ENCODE measurements around the gene PAIP2.

The PAIP2 gene

GRCh38 chr5:139298242-139298641 lies 43.4 kb upstream of the PAIP2 start:
- no peak for TF ChIP-seq FOXP2 (optimal IDR thresholded peaks at IDR 0.05; ENCODE audit: borderline replicate concordance, extremely low read depth, extremely low read length, insufficient read depth)
- TF ChIP-seq, protein P1, sequence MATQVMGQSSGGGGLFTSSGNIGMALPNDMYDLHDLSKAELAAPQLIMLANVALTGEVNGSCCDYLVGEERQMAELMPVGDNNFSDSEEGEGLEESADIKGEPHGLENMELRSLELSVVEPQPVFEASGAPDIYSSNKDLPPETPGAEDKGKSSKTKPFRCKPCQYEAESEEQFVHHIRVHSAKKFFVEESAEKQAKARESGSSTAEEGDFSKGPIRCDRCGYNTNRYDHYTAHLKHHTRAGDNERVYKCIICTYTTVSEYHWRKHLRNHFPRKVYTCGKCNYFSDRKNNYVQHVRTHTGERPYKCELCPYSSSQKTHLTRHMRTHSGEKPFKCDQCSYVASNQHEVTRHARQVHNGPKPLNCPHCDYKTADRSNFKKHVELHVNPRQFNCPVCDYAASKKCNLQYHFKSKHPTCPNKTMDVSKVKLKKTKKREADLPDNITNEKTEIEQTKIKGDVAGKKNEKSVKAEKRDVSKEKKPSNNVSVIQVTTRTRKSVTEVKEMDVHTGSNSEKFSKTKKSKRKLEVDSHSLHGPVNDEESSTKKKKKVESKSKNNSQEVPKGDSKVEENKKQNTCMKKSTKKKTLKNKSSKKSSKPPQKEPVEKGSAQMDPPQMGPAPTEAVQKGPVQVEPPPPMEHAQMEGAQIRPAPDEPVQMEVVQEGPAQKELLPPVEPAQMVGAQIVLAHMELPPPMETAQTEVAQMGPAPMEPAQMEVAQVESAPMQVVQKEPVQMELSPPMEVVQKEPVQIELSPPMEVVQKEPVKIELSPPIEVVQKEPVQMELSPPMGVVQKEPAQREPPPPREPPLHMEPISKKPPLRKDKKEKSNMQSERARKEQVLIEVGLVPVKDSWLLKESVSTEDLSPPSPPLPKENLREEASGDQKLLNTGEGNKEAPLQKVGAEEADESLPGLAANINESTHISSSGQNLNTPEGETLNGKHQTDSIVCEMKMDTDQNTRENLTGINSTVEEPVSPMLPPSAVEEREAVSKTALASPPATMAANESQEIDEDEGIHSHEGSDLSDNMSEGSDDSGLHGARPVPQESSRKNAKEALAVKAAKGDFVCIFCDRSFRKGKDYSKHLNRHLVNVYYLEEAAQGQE (IDR thresholded peaks at IDR 0.05; ENCODE audit: insufficient read depth in 1 of 2, low read depth in 2 of 2, low read length in 2 of 2), result no peak

- TF ChIP-seq FOXP2 (optimal IDR thresholded peaks at IDR 0.05; ENCODE audit: borderline replicate concordance, extremely low read depth, extremely low read length, insufficient read depth), result no peak
- no peak for TF ChIP-seq SIN3A (IDR thresholded peaks at IDR 0.05; ENCODE audit: borderline replicate concordance, insufficient read depth, low read length)
- TF ChIP-seq, protein P1 (IDR thresholded peaks at IDR 0.05; ENCODE audit: insufficient read depth in 1 of 2, low read depth in 2 of 2, low read length in 2 of 2), result no peak
- no peak for TF ChIP-seq POLR2AphosphoS5 (IDR thresholded peaks at IDR 0.05; ENCODE audit: low read depth, low read length)
These were observed 42.2 kb upstream of the PAIP2 start for GRCh38 chr5:139299486-139299885.

DNA sequence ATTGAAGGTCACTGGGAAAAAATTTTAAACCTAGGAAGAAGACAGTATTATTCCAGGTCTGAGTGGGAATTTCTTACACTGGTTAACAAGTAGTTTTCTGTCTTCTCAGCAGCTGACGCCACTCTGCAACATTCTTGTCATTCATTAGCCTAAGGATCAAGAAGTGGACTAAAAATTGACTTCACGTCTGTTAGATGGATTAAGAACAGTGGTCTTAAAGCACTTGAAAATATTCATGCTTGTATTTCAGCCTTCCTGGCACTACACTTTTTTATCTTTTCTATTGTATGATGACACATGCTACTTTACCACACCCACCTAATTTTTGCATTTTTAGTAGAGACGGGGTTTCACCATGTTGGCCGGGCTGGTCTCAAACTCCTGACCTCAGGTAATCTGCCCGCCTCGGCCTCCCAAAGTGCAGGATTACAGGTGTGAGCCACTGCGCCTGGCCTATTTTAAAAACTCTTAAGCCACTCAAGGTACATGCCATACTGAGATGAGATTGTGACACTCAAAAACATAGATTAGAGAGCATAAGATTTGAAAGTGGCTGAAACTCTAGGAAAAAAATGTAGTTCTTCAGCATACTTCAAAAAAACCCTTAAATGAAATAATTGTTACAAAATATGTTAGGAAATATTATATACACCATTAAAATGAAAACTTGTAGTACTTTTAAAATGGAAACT lies 39.7 kb upstream of the PAIP2 start:
- TF ChIP-seq TAF1 (IDR thresholded peaks at IDR 0.05; ENCODE audit: borderline replicate concordance, insufficient read depth, low read length) (no peak), FOXP2 (optimal IDR thresholded peaks at IDR 0.05; ENCODE audit: borderline replicate concordance, extremely low read depth, extremely low read length, insufficient read depth) (no peak), POLR2AphosphoS5 (IDR thresholded peaks at IDR 0.05; ENCODE audit: low read depth, low read length) (no peak), SIN3A (IDR thresholded peaks at IDR 0.05; ENCODE audit: borderline replicate concordance, insufficient read depth, low read length) (no peak)
- TF ChIP-seq, protein P1 (IDR thresholded peaks at IDR 0.05; ENCODE audit: insufficient read depth in 1 of 2, low read depth in 2 of 2, low read length in 2 of 2), result no peak

DNA sequence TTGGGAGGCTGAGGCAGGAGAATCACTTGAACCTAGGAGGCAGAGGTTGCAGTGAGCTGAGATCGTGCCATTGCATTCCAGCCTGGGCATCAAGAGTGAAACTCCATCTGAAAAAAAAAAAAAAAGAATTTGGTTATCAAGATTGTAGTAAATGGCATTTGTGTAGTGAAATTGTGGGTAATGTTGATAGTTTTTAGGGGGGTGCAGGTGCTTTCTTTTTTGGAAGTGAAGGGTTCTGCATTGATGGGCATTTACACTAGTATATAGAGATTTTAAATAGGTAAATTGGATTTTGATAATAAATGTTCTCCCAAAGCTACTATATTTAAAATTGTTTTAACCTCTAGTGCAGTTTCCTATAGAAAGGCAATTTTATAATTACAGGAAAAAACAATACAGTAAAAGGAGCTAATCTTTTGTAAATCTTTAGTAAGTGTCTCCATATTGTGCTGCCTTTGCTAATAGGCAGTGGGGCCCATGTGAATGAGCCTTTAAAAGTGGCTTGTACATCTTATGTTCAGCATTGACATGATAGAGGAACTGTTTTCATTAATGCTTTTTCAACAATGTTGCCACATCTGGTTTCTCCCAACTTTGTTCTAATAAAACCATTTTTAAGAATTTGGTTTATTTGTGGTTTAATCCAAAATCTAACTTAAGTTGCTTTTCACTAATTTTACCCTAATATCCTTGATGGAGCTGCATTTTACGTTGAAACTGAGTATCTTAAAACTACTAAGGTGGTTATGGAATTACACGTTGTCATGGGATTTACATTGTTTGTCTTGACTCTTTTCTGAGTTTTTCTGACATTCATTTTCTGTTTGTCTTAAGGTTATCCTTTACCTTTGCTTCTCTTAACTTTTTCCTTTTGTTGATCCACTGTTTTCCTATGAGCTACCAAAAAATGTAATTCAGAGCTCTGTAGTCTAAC lies 37.0 kb upstream of the PAIP2 start:
- TF ChIP-seq, protein P1 (IDR thresholded peaks at IDR 0.05; ENCODE audit: insufficient read depth in 1 of 2, low read depth in 2 of 2, low read length in 2 of 2), result no peak
